Loucy (cell line): Measurements from ENCODE around the gene USP34.

Experiments used
- CTCF ChIP-seq: fragments of 200-600 bp; sonication (generic); conservative IDR thresholded peaks from 2 replicates; pipeline ENCODE4 v1.5.1; 2014; ENCODE audit warnings: mild to moderate bottlenecking, antibody characterized with exemption, low read length
- EZH2phosphoT487 ChIP-seq: fragments of 200-600 bp; IDR thresholded peaks from 2 replicates; pipeline ENCODE4 v1.6.1; 2018; ENCODE audit warnings: antibody characterized with exemption, mild to moderate bottlenecking, moderate library complexity, borderline replicate concordance

- no peak for TF ChIP-seq EZH2phosphoT487
- TF ChIP-seq CTCF, result no peak
Measured at GRCh38 chr2:61172671-61173070, 298.2 kb downstream of the USP34 start.
